ENCODE results near the gene SLC27A2.
"Not testable (repeated sequence)": the region's sequence is repeated elsewhere in the genome, so short reads cannot be mapped to it uniquely, and the experiment has no call there.

Gene SLC27A2

GRCh38 chr15:50163719-50164410 is 18.1 kb upstream of the SLC27A2 start:
- DNase-seq (ENCODE audit: low read depth in 2 of 2) = no peak

- no peak for DNase-seq (ENCODE audit: low read depth in 2 of 2)
These were observed 17.5 kb upstream of the SLC27A2 start for GRCh38 chr15:50164458-50164857.

DNA sequence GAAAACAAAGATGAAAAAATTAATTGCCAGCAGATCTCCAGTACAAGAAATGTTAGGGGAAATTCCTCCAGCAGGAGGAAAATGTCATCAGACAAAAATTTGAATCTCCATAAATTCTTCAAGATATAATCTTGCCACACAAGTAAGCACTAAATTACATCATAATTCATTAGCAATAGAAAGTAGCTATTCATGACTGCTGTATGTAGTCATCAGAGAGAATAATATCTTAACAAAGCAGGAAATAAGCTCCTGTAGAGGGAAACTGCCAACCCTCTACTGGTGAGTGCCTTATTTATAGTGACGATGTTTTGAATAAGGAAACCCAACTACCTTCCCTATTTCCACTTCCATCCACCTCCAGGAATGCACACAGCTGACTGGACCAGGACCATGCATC is 15.8 kb upstream of the SLC27A2 start:
- DNase-seq (ENCODE audit: low read depth in 2 of 2) = no peak

DNA sequence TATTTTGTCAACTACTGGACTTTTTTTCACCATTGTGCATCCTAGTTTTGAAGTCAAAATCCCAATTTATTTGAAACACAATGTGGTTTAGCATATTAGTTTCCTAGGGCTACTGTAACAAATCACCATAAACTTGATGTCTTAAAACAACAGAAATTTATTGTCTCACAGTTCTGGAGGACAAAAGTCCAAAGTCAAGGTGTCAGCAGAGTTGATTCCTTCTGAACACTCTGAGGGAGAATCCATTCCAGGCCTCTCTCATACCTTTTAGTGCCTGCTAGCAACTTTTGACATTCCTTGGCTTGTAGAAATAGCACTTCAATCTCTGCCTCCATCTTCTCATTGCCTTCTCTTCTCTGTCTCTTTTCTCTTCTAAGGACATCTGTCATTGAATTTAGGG is 14.9 kb upstream of the SLC27A2 start:
- no peak for DNase-seq (ENCODE audit: low read depth in 2 of 2)

GRCh38 chr15:50168379-50168778 is 13.6 kb upstream of the SLC27A2 start:
- DNase-seq (ENCODE audit: low read depth in 2 of 2) = no peak

GRCh38 chr15:50168783-50169411 is 13.1 kb upstream of the SLC27A2 start:
- DNase-seq (ENCODE audit: low read depth in 2 of 2) = no peak

DNA sequence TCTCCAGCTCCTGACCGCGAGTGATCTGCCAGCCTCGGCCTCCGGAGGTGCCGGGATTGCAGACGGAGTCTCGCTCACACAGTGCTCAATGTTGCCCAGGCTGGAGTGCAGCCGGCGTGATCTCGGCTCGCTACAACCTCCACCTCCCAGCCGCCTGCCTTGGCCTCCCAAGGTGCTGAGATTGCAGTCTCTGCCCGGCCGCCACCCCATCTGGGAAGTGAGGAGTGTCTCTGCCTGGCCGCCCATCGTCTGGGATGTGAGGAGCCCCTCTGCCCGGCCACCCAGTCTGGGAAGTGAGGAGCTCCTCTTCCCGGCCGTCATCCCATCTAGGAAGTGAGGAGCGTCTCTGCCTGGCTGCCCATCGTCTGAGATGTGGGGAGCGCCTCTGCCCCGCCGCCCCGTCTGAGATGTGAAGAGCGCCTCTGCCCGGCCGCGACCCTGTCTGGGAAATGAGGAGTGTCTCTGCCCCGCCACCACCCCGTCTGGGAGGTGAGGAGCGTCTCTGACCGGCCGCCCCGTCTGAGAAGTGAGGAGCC is 9.6 kb upstream of the SLC27A2 start:
- DNase-seq (ENCODE audit: low read depth in 2 of 2) = not testable (repeated sequence)

DNA sequence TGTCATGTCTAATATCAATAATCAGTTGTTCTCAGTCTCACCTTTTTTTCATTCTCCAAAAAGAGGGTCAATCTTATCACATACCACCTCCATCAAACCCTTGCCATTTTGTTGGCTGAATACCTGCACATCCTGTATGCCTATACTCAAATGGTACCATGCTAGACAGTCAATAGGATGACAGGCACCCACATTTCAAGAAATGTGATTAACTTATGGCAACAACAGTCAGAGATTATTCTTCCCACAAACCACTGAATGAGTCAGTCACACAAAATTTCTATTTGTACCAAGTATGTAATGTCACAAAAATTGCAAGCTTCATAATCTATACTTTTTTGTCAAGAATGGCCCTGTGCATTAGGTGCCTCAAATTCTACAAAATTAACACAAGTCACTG is 5.1 kb upstream of the SLC27A2 start:
- DNase-seq (ENCODE audit: low read depth in 2 of 2) = no peak

GRCh38 chr15:50180091-50180490 is 1.9 kb upstream of the SLC27A2 start:
- no peak for DNase-seq (ENCODE audit: low read depth in 2 of 2)

GRCh38 chr15:50180582-50180981 is 1.4 kb upstream of the SLC27A2 start:
- DNase-seq (ENCODE audit: low read depth in 2 of 2) = no peak

GRCh38 chr15:50181201-50181968 is 611 bp upstream of the SLC27A2 start:
- no peak for DNase-seq (ENCODE audit: low read depth in 2 of 2)

GRCh38 chr15:50182219-50183013 is 420 bp downstream of the SLC27A2 start:
- DNase-seq (ENCODE audit: low read depth in 2 of 2) = no peak

DNA sequence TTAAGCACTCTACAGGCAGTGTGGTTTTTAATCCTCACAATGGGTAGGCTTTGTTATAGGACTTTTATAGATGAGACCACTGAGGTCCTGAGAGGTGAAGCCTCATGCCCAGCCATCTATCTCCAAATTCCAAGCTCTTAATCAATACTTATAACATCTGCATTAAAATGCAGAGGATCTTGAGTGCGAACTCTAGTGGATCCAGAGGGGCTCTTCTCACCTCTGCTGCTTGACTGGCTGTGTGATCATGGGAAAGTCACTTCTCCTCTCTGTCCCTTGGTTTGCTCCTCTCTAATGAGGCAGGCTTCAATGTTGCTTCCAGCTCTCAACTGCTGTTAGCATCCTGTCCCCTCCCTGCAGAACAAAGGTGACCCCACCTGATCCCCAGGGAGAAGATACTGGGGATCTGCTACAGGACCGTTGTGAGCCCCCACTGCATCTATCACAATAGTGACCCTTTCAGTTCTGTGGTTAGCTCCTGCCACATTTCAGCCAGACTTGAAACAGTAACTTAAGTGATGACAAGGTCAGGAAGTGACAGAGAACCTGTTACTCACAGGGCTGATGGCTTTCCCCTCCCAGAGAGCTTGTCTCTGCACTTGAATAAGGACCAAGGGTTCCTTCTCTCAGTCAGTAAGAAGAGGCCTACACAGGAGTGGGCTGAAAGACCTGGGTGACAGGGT is 1.3 kb downstream of the SLC27A2 start:
- no peak for DNase-seq (ENCODE audit: low read depth in 2 of 2)

DNA sequence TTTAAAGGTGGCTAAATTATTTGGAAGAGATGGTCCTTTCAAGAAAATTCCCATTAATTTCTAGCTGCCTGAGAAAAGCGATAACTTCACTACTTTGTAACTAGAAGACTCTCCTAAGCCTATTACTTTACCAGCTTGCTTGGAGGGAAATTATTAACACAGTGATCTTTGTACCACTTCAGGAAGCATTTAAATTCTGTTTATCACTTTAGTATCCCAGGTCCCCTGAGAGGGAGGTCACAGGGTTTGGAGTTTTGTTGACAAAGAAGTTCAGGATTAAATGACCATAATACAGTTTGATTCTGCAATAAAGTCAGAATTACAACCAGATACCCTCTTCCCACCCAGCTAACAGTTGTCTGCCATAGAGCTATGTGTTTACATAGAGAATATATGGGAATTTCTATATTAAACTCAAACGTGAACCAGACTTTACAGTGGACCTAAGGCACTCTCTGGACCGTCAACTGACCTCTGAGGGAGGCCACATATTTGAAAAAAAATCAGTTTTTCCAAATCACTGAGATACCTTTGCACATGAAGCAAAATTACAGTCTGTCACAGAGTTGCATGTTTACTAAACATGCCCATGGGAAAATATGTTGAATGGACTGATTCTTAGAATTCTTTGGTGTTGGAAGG is 3.0 kb downstream of the SLC27A2 start:
- DNase-seq (ENCODE audit: low read depth in 2 of 2) = no peak

- DNase-seq (ENCODE audit: low read depth in 2 of 2) = no peak
These were observed 4.1 kb downstream of the SLC27A2 start for GRCh38 chr15:50186090-50186489.

DNA sequence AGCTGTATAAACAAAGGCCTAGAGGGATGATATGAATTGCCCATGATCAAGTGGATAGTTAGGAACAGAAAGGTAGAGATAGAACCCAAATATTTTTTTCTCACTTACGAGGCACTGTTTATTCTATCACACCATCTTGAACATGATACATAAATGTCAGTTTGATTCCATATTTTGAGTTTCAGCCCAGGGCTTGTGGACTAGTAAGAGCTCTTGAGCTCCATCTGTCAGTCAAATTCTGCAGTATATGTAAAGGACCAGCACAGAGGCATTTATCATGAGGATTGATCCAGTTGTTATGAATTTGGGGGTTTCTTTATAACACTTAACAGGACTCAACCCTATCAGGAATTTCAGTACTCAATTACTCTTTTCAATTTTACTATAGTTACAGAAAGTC is 4.8 kb downstream of the SLC27A2 start:
- no peak for DNase-seq (ENCODE audit: low read depth in 2 of 2)

DNA sequence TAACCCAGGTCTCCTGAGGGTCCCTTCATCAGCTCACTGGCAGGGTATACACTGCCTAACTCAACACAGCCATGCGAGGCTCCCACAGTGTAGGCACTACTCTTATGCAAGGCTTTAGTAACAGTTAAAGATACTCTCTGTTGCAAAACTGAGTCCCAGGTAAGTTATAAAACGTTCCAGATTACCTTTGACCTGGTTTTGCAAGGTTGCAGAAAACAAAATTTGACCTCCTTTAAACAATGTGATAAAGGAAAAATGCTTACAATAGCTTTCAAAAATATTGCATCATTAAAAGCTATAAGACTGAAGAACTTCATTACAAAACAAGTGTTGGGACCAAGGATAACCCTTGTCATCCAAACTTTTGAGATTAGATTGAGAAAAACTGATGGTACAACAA is 5.5 kb downstream of the SLC27A2 start:
- DNase-seq (ENCODE audit: low read depth in 2 of 2) = no peak

DNA sequence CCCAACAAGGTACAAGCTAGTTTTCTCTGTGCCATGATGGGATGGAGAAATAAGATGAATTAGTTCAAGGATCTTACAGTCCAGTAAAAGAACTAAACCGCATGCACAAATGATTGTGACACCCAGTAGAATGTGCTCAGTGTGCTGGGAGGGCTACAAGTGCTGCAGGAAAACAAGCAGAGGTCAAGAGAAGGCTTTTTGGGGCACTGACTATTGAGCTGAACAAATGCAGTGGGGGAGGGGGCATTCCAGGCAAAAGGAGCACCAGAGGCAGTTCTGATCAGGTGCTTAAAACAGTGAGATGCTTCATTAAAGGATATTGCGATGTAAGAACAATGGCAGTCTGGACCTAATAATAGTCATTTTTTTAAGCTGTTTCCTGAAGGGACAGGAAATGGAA is 6.0 kb downstream of the SLC27A2 start:
- no peak for DNase-seq (ENCODE audit: low read depth in 2 of 2)

- DNase-seq (ENCODE audit: low read depth in 2 of 2) = not testable (repeated sequence)
These were observed 6.8 kb downstream of the SLC27A2 start for GRCh38 chr15:50188793-50189192.

- DNase-seq (ENCODE audit: low read depth in 2 of 2) = no peak
These were observed 7.6 kb downstream of the SLC27A2 start for GRCh38 chr15:50189633-50190032.

GRCh38 chr15:50190166-50190570 is 8.2 kb downstream of the SLC27A2 start:
- DNase-seq (ENCODE audit: low read depth in 2 of 2) = no peak

Measured in stimulated activated CD4-positive, alpha-beta T cell treated with anti-CD3 and anti-CD28 coated beads, Interleukin-1b, Interleukin-23, amount 100 ng/mL, for 1 hour (primary cell).